Measurements from ENCODE around the gene AMN.

DNA sequence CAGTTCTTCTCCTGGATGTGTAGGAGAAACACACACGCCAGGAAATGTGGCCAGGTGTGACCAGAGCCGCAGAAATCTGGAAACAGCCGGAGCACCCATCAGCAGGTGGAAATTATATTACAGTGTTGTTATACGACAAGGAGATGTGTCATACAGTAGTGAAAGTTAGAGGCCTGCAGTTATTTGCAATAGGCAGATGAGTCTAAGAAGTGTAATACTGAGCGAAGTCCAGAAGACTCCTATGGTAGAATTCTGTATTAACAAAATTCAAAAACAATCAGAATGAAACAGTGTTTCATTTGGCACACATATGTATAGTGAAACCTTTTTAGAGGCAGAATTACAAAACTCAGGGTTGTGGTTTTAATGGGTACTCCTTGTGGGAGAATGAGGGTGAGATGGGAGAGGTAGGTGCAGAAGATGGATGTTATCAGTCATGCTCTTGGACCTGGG is 39.3 kb upstream of the AMN start:
- TF ChIP-seq, protein P1, sequence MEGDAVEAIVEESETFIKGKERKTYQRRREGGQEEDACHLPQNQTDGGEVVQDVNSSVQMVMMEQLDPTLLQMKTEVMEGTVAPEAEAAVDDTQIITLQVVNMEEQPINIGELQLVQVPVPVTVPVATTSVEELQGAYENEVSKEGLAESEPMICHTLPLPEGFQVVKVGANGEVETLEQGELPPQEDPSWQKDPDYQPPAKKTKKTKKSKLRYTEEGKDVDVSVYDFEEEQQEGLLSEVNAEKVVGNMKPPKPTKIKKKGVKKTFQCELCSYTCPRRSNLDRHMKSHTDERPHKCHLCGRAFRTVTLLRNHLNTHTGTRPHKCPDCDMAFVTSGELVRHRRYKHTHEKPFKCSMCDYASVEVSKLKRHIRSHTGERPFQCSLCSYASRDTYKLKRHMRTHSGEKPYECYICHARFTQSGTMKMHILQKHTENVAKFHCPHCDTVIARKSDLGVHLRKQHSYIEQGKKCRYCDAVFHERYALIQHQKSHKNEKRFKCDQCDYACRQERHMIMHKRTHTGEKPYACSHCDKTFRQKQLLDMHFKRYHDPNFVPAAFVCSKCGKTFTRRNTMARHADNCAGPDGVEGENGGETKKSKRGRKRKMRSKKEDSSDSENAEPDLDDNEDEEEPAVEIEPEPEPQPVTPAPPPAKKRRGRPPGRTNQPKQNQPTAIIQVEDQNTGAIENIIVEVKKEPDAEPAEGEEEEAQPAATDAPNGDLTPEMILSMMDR (IDR thresholded peaks at IDR 0.05) = no peak
- no peak for TF ChIP-seq EP300 (IDR thresholded peaks at IDR 0.05)
- TF ChIP-seq POLR2A (IDR thresholded peaks at IDR 0.05) = no peak
- no peak for TF ChIP-seq POLR2AphosphoS5 (IDR thresholded peaks at IDR 0.05)
